OCI-LY7 (cell line): ENCODE data around the gene RUSC1. TPM values are rescaled to one million over a fixed set of nuclear protein-coding genes. Genes with fewer than 3 reads are reported as not detected.

Experiments
- BruUV-seq: library from RNA; stranded (reverse); fragments of 400-500 nt; replicated peaks from 2 replicates; lab custom pipeline; 2021; lab: Mats Ljungman, UMichigan
- CTCF ChIA-PET: fragments of 300-600 bp; sonication (Branson Sonifier 250); formaldehyde crosslinking; loops from one replicate; lab custom pipeline; 2022; ENCODE audit warnings: antibody characterized with exemption; ENCODE audit not compliant: unreplicated experiment; lab: Charles Lee
- POLR2A ChIA-PET: fragments of 300-600 bp; sonication (Branson Sonifier 250); formaldehyde crosslinking; loops from one replicate; lab custom pipeline; 2022; ENCODE audit warnings: antibody characterized with exemption; lab: Charles Lee
- DNase-seq: peaks from one replicate; pipeline ENCODE4 v3.0.0-alpha.2; 2015; ENCODE audit warnings: low spot score
- H2AFZ ChIP-seq: fragments of 200-600 bp; sonication (generic), shearing (Covaris generic); 2 replicates; pipeline ENCODE4 v1.6.1; 2014; ENCODE audit warnings: mild to moderate bottlenecking, antibody characterized with exemption, low read length, moderate library complexity
- H3K27ac ChIP-seq: fragments of 200-600 bp; sonication (generic); 2 replicates; pipeline ENCODE4 v1.5.1; 2014; ENCODE audit warnings: mixed run types, low read depth, mild to moderate bottlenecking, moderate library complexity, low read length, inconsistent platforms; ENCODE audit not compliant: poor library complexity, severe bottlenecking
- H3K36me3 ChIP-seq: fragments of 200-600 bp; sonication (generic); 2 replicates; pipeline ENCODE4 v1.6.1; 2014; ENCODE audit warnings: mild to moderate bottlenecking, antibody characterized with exemption, low read length, moderate library complexity, mixed read lengths; ENCODE audit not compliant: insufficient read depth
- H3K4me1 ChIP-seq: fragments of 200-600 bp; sonication (generic); 2 replicates; pipeline ENCODE4 v1.5.1; 2014; ENCODE audit warnings: mild to moderate bottlenecking, low read length; ENCODE audit not compliant: insufficient read depth, poor library complexity, severe bottlenecking
- H3K4me2 ChIP-seq: fragments of 200-600 bp; sonication (generic); 2 replicates; pipeline ENCODE4 v1.6.1; 2014; ENCODE audit warnings: mild to moderate bottlenecking, low read length
- H3K4me3 ChIP-seq: fragments of 200-600 bp; sonication (generic); 2 replicates; pipeline ENCODE4 v1.5.1; 2014; ENCODE audit warnings: mild to moderate bottlenecking, low read depth, low read length; ENCODE audit not compliant: poor library complexity, severe bottlenecking
- H3K79me2 ChIP-seq: fragments of 200-600 bp; sonication (generic); 2 replicates; pipeline ENCODE4 v1.6.1; 2016; ENCODE audit warnings: low read depth, mild to moderate bottlenecking, low read length, moderate library complexity, mixed read lengths; ENCODE audit not compliant: insufficient read depth
- H3K9me2 ChIP-seq: fragments of 200-600 bp; sonication (generic); 2 replicates; pipeline ENCODE4 v1.6.1; 2016; ENCODE audit warnings: mild to moderate bottlenecking, low read length, mixed read lengths; ENCODE audit not compliant: insufficient read depth
- H3K9me3 ChIP-seq: fragments of 200-600 bp; sonication (generic); 2 replicates; pipeline ENCODE4 v1.6.1; 2014; ENCODE audit warnings: mild to moderate bottlenecking, mixed run types, low read length, mixed read lengths
- H4K20me1 ChIP-seq: fragments of 200-600 bp; sonication (generic); 2 replicates; pipeline ENCODE4 v1.6.1; 2014; ENCODE audit warnings: mild to moderate bottlenecking, antibody characterized with exemption, low read length, moderate library complexity, mixed read lengths; ENCODE audit not compliant: insufficient read depth
- EZH2phosphoT487 ChIP-seq: fragments of 200-600 bp; sonication (generic); IDR thresholded peaks from 2 replicates; pipeline ENCODE4 v1.6.1; 2018; ENCODE audit warnings: low read depth, borderline replicate concordance, mild to moderate bottlenecking, mixed run types, antibody characterized with exemption, low read length, moderate library complexity, mixed read lengths
- intact Hi-C: fragments of 100-400 bp; cut with micrococcal nuclease; formaldehyde crosslinking; loops from one replicate; pipeline ENCODE4 v1.10.0; 2022; ENCODE audit not compliant: unreplicated experiment
- total RNA-seq, 2 experiments: library from RNA; depleted of rRNA in 1 of 2; stranded (reverse); fragments of >200 nt in 1 of 2; shearing (Covaris generic) in 1 of 2; gene quantifications; 2 replicates each; pipeline ENCODE4 v1.2.3, GENCODE V29; 2014 to 2022
- TF ChIP-seq, protein P1 (sequence below): fragments of 200-600 bp; sonication (generic); conservative IDR thresholded peaks from 2 replicates; pipeline ENCODE4 v1.5.1; 2014; ENCODE audit warnings: mild to moderate bottlenecking, antibody characterized with exemption, low read length, moderate library complexity, mixed read lengths

RUSC1 gene
- total RNA-seq, 2 experiments from 2014 or later: 15.1 to 25.6 TPM

DNA sequence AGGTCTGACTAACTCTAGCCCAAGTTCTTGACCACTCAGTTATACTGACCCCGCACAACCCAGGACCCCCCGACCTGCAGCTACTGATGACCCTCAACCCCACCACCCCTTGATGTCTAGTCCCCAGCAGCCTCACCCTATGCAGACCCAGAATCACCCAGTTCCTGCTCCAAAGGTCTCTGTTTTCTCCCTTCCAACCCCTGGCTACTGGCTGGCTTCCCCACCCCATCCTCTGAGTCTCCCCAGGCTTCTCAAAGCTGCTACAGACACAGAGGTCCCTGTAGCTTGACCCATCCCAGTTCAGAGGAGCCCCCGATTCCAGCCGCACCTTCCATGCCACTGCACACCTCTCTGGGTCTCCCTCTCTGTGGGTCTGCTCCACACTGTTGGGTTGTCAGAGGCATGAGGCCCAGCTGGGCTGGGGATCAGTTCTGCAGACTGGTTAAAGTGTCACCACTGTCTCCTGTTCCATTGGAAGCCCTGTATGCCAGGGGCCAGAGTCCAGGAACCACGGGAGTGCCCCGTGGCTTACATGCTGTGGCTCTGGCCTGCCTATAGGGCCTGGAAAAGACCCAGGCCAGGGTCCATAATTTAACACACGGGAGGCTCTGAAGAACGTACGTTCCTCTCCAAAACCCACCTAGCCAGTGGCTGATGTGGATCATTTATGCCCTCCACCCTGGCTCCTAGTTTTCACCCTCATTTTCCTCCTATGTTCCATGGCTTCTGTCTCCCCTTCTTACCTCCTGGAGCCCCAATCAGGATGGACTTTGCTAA, 20.0 kb upstream of the RUSC1 start:
- no peaks in the 10 kb centered on the region for H3K9me2 ChIP-seq
- no TSS peak for BruUV-seq
- intact Hi-C loops: no loop called here
- H4K20me1 ChIP-seq: no peaks in the 10 kb centered on the region
- no peaks in the 10 kb centered on the region for H3K36me3 ChIP-seq
- H3K4me1 ChIP-seq: peaks cover 22% of the 10 kb centered on the region
- ChIA-PET POLR2A (interaction anchor here (0.5 kb wide), 1 partner anchor 265 kb away, joined by 3 read pairs; no protein-coding TSS in a partner anchor), CTCF (no interaction called here)
- no peak overlapping the region for H3K27ac ChIP-seq
- no peak overlapping the region for H3K4me3 ChIP-seq
- no peak for TF ChIP-seq EZH2phosphoT487
- TF ChIP-seq, protein P1, sequence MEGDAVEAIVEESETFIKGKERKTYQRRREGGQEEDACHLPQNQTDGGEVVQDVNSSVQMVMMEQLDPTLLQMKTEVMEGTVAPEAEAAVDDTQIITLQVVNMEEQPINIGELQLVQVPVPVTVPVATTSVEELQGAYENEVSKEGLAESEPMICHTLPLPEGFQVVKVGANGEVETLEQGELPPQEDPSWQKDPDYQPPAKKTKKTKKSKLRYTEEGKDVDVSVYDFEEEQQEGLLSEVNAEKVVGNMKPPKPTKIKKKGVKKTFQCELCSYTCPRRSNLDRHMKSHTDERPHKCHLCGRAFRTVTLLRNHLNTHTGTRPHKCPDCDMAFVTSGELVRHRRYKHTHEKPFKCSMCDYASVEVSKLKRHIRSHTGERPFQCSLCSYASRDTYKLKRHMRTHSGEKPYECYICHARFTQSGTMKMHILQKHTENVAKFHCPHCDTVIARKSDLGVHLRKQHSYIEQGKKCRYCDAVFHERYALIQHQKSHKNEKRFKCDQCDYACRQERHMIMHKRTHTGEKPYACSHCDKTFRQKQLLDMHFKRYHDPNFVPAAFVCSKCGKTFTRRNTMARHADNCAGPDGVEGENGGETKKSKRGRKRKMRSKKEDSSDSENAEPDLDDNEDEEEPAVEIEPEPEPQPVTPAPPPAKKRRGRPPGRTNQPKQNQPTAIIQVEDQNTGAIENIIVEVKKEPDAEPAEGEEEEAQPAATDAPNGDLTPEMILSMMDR: no peak
- DNase-seq: no peak
- H3K79me2 ChIP-seq: no peaks in the 10 kb centered on the region
- no peaks in the 10 kb centered on the region for H3K9me3 ChIP-seq
- H3K4me2 ChIP-seq: no peak overlapping the region
- H2AFZ ChIP-seq: no peak overlapping the region

DNA sequence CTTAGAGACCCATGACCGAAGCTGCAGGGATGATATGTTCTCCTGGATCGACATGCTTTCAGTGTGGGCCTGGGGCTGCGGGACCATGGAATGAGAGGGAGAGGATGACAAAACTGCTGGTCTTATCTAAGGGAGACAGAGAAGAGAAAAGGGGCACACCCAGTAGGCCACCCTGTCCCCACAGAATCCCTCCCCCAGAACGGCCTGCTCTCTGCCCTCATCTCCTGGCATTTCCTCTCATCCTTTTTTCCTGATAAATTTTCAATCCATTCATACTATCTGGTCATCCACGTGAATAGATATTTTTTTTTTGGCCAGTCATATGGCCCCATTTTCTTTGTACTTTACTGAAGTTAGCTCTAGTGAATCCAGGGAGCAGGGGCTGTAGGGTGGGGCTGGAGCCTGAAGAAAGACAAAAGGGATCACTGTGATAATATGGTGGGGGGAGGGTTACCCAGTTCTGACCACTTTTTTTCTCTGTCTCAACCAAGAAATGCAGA, 19.3 kb upstream of the RUSC1 start, which contains the start of gene PKLR:
PKLR (minus strand) TSS at position 97 of the 500 bp plus-strand sequence; CDS start at position 54, 43 bp downstream.
- H4K20me1 ChIP-seq: no peaks in the 10 kb centered on the region
- H3K9me3 ChIP-seq: no peaks in the 10 kb centered on the region
- no peak within 1 kb of the TSS for H3K4me3 ChIP-seq
- no peak within 1 kb of the TSS for H3K27ac ChIP-seq
- no peak within 1 kb of the TSS for H2AFZ ChIP-seq
- no peak for DNase-seq
- intact Hi-C loops: no loop called here
- no peak for TF ChIP-seq EZH2phosphoT487
- TF ChIP-seq, protein P1: no peak
- peaks cover 22% of the 10 kb centered on the region for H3K4me1 ChIP-seq
- H3K79me2 ChIP-seq: no peaks in the 10 kb centered on the region
- H3K9me2 ChIP-seq: no peaks in the 10 kb centered on the region
- ChIA-PET CTCF (no interaction called here), POLR2A (no interaction called here)
- H3K4me2 ChIP-seq: no peak within 1 kb of the TSS
- BruUV-seq: no TSS peak
- no peaks in the 10 kb centered on the region for H3K36me3 ChIP-seq
